GM12878 (cell line): Measurements from ENCODE around the gene ABT1.

Source experiments
- ESRRA ChIP-seq: IDR thresholded peaks from 2 replicates; pipeline ENCODE4 v1.6.1; 2012; ENCODE audit warnings: mild to moderate bottlenecking, low read length, improper control_type of control experiment
- GABPA ChIP-seq: IDR thresholded peaks from 2 replicates; pipeline ENCODE4 v1.6.1; 2014; ENCODE audit warnings: antibody characterized with exemption, low read depth, mild to moderate bottlenecking, inconsistent platforms
- JUNB ChIP-seq: IDR thresholded peaks from 2 replicates; pipeline ENCODE4 v1.6.1; 2016; ENCODE audit warnings: antibody characterized with exemption, mild to moderate bottlenecking
- MYC ChIP-seq: IDR thresholded peaks from 2 replicates; pipeline ENCODE4 v1.6.1; 2011; ENCODE audit warnings: mild to moderate bottlenecking, low read length, moderate library complexity, inconsistent platforms; ENCODE audit not compliant: insufficient read depth, insufficient replicate concordance, insufficient read length, severe bottlenecking
- POLR2A ChIP-seq: IDR thresholded peaks from 2 replicates; pipeline ENCODE4 v1.6.1; 2011; ENCODE audit warnings: low read depth, mild to moderate bottlenecking, low read length
- POU2F2 ChIP-seq: IDR thresholded peaks from 3 replicates; pipeline ENCODE4 v1.6.1; 2011; ENCODE audit warnings: low read depth, mild to moderate bottlenecking, low read length, borderline replicate concordance
- USF1 ChIP-seq: IDR thresholded peaks from 2 replicates; pipeline ENCODE4 v1.6.1; 2011; ENCODE audit warnings: borderline replicate concordance, low read depth, mild to moderate bottlenecking, moderate library complexity, mixed read lengths, low read length; ENCODE audit not compliant: insufficient read depth; ENCODE audit errors: extremely low read length
- TF ChIP-seq, protein P1 (sequence below), 3 experiments: IDR thresholded peaks in 2 of 3; conservative IDR thresholded peaks in 1 of 3; 2 replicates each; pipeline ENCODE4 v1.5.1; 2011; ENCODE audit warnings: low read depth in 3 of 3, low read length in 3 of 3, mild to moderate bottlenecking in 3 of 3, control low read depth in 2 of 3, moderate library complexity in 2 of 3, inconsistent platforms in 1 of 3, mixed read lengths in 1 of 3; ENCODE audit not compliant: control insufficient read depth in 2 of 3, insufficient read depth in 1 of 3; ENCODE audit errors: extremely low read depth in 1 of 3
- TF ChIP-seq, protein P2 (sequence below): fragments of 450-650 bp; IDR thresholded peaks from 2 replicates; pipeline ENCODE4 v1.6.1; 2017; ENCODE audit warnings: mild to moderate bottlenecking, moderate library complexity

DNA sequence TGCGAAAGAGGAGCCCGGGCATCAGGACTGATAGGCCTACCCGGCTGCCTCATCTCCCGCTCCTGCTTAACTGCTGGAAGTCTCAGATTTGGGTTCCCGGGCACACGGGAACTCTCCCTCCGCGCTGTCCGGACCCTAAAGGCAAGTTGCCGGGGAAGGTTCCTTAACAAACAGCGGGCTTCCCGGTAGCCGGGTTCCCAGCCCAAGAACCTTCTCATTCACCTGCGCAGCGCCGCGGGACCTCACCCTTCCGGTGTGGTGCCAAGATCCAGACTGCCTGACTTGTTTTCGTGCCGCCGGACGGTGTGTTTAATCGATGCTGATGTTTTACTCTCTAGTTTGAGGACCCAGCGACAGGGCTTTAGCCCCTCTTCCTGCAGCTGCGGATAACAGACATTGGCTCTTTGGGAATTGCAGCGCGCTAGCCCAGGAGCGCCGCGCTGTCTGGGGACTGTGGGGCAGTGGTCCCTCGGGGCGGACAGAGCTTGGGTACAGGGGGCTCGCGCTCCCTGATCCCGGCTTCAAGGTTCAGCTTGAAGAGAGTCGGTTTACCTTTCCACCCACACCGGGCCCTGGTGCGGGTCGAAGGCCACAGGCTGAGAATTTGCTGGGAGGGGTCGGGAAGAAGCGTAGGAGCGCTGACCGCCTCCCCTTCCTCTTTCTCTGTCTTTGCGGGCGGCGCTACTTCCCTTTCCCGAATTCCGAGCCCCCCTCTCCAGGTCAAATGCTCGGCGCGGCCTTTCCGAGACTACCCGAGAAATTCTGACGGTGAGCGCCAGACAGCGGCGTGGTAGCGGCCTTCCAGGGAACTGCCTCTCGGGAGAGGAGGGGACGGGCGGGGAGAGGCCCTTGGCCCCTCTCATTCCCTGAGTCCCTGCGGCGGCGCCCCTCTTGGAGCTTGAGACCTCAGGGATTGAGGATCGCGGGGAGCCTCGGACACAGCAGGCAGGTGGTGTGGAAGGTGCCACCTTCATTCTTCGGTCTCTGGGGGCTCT is 17.2 kb downstream of the ABT1 start:
- TF ChIP-seq, protein P1, sequence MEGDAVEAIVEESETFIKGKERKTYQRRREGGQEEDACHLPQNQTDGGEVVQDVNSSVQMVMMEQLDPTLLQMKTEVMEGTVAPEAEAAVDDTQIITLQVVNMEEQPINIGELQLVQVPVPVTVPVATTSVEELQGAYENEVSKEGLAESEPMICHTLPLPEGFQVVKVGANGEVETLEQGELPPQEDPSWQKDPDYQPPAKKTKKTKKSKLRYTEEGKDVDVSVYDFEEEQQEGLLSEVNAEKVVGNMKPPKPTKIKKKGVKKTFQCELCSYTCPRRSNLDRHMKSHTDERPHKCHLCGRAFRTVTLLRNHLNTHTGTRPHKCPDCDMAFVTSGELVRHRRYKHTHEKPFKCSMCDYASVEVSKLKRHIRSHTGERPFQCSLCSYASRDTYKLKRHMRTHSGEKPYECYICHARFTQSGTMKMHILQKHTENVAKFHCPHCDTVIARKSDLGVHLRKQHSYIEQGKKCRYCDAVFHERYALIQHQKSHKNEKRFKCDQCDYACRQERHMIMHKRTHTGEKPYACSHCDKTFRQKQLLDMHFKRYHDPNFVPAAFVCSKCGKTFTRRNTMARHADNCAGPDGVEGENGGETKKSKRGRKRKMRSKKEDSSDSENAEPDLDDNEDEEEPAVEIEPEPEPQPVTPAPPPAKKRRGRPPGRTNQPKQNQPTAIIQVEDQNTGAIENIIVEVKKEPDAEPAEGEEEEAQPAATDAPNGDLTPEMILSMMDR (IDR thresholded peaks at IDR 0.05 in 2 of 3, conservative IDR thresholded peaks at IDR 0.05 in 1 of 3; ENCODE audit: control insufficient read depth in 2 of 3, extremely low read depth in 1 of 3, insufficient read depth in 1 of 3, low read depth in 3 of 3, low read length in 3 of 3) = no peak
- TF ChIP-seq POLR2A = no peak
- TF ChIP-seq, protein P2, sequence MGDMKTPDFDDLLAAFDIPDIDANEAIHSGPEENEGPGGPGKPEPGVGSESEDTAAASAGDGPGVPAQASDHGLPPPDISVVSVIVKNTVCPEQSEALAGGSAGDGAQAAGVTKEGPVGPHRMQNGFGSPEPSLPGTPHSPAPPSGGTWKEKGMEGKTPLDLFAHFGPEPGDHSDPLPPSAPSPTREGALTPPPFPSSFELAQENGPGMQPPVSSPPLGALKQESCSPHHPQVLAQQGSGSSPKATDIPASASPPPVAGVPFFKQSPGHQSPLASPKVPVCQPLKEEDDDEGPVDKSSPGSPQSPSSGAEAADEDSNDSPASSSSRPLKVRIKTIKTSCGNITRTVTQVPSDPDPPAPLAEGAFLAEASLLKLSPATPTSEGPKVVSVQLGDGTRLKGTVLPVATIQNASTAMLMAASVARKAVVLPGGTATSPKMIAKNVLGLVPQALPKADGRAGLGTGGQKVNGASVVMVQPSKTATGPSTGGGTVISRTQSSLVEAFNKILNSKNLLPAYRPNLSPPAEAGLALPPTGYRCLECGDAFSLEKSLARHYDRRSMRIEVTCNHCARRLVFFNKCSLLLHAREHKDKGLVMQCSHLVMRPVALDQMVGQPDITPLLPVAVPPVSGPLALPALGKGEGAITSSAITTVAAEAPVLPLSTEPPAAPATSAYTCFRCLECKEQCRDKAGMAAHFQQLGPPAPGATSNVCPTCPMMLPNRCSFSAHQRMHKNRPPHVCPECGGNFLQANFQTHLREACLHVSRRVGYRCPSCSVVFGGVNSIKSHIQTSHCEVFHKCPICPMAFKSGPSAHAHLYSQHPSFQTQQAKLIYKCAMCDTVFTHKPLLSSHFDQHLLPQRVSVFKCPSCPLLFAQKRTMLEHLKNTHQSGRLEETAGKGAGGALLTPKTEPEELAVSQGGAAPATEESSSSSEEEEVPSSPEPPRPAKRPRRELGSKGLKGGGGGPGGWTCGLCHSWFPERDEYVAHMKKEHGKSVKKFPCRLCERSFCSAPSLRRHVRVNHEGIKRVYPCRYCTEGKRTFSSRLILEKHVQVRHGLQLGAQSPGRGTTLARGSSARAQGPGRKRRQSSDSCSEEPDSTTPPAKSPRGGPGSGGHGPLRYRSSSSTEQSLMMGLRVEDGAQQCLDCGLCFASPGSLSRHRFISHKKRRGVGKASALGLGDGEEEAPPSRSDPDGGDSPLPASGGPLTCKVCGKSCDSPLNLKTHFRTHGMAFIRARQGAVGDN = no peak
- TF ChIP-seq JUNB = no peak
- TF ChIP-seq USF1 = no peak
- TF ChIP-seq POU2F2 = no peak
- TF ChIP-seq GABPA = no peak
- no peak for TF ChIP-seq MYC
- no peak for TF ChIP-seq ESRRA
